Osteoblast (primary cell): ENCODE data around the gene PER2. TPM values are rescaled to one million over a fixed set of nuclear protein-coding genes. Genes with fewer than 3 reads are reported as not detected.

Experiments
- DNase-seq: peaks from one replicate; pipeline ENCODE4 v3.0.0; 2011; ENCODE audit warnings: low spot score, mixed read lengths; ENCODE audit not compliant: insufficient read length; ENCODE audit errors: missing footprints
- H2AFZ ChIP-seq: 2 replicates; pipeline ENCODE4 v1.6.0; 2011; ENCODE audit warnings: mild to moderate bottlenecking, low read length
- H3K27ac ChIP-seq: 2 replicates; pipeline ENCODE4 v1.5.1; 2011; ENCODE audit warnings: mild to moderate bottlenecking, low read depth, low read length, moderate library complexity
- H3K27me3 ChIP-seq: 2 replicates; pipeline ENCODE4 v1.6.0; 2012; ENCODE audit warnings: mild to moderate bottlenecking, control low read depth, inconsistent platforms, low read length, moderate library complexity; ENCODE audit not compliant: insufficient read depth
- H3K36me3 ChIP-seq: 2 replicates; pipeline ENCODE4 v1.5.1; 2011; ENCODE audit warnings: mild to moderate bottlenecking, low read length, control low read depth, moderate library complexity; ENCODE audit not compliant: insufficient read depth
- H3K4me1 ChIP-seq: 2 replicates; pipeline ENCODE4 v1.5.1; 2011; ENCODE audit warnings: mild to moderate bottlenecking, low read length, control low read depth, moderate library complexity; ENCODE audit not compliant: insufficient read depth
- H3K4me2 ChIP-seq: 2 replicates; pipeline ENCODE4 v1.6.0; 2011; ENCODE audit warnings: mild to moderate bottlenecking, low read length; ENCODE audit not compliant: insufficient read depth
- H3K4me3 ChIP-seq: fragments of 200-600 bp; sonication (generic); 3 replicates; pipeline ENCODE4 v1.5.1; 2012; ENCODE audit warnings: mild to moderate bottlenecking, low read length, inconsistent platforms; ENCODE audit not compliant: insufficient read depth
- H3K79me2 ChIP-seq: 2 replicates; pipeline ENCODE4 v1.6.0; 2012; ENCODE audit warnings: mild to moderate bottlenecking, low read length, control low read depth, inconsistent platforms; ENCODE audit not compliant: insufficient read depth
- H3K9me3 ChIP-seq: 2 replicates; pipeline ENCODE4 v1.5.1; 2011; ENCODE audit warnings: low read depth, low read length, control low read depth
- H4K20me1 ChIP-seq: 2 replicates; pipeline ENCODE4 v1.6.0; 2012; ENCODE audit warnings: mild to moderate bottlenecking, low read length, control low read depth; ENCODE audit not compliant: insufficient read depth
- CTCF ChIP-seq: IDR thresholded peaks from 2 replicates; pipeline ENCODE4 v1.5.1; 2011; ENCODE audit warnings: mild to moderate bottlenecking, low read depth, low read length, moderate library complexity; ENCODE audit errors: extremely low read depth
- total RNA-seq: library from RNA; depleted of rRNA; stranded (reverse); fragments of >200 nt; gene quantifications from 2 replicates; pipeline ENCODE4 v1.2.3, GENCODE V29; 2012

PER2 gene
- total RNA-seq, 1 donor: 9.4 TPM

GRCh38 chr2:238271061-238271554 is 17.3 kb downstream of the PER2 start:
- Histone ChIP-seq H4K20me1 (no peaks in the 10 kb centered on the region), H3K27ac (no peak overlapping the region), H3K79me2 (no peaks in the 10 kb centered on the region), H3K4me3 (no peak overlapping the region), H3K4me2 (no peak overlapping the region), H3K27me3 (no peaks in the 10 kb centered on the region), H2AFZ (no peak overlapping the region), H3K36me3 (peaks cover 13% of the 10 kb centered on the region), H3K4me1 (no peaks in the 10 kb centered on the region), H3K9me3 (no peaks in the 10 kb centered on the region)
- no peak for TF ChIP-seq CTCF
- DNase-seq: no peak

GRCh38 chr2:238270606-238271005 is 17.8 kb downstream of the PER2 start:
- H3K79me2 ChIP-seq: no peaks in the 10 kb centered on the region
- H3K27ac ChIP-seq: no peak overlapping the region
- no peaks in the 10 kb centered on the region for H3K9me3 ChIP-seq
- no peak for DNase-seq
- no peak overlapping the region for H3K4me3 ChIP-seq
- peaks cover 12% of the 10 kb centered on the region for H3K36me3 ChIP-seq
- TF ChIP-seq CTCF: no peak
- H2AFZ ChIP-seq: no peak overlapping the region
- no peak overlapping the region for H3K4me2 ChIP-seq
- H3K27me3 ChIP-seq: no peaks in the 10 kb centered on the region
- H3K4me1 ChIP-seq: no peaks in the 10 kb centered on the region
- H4K20me1 ChIP-seq: no peaks in the 10 kb centered on the region

- no peak for DNase-seq
- Histone ChIP-seq H3K4me1 (no peaks in the 10 kb centered on the region), H3K27ac (no peak overlapping the region), H3K36me3 (peaks cover 10% of the 10 kb centered on the region), H3K27me3 (no peaks in the 10 kb centered on the region), H3K79me2 (no peaks in the 10 kb centered on the region), H3K9me3 (no peaks in the 10 kb centered on the region), H2AFZ (no peak overlapping the region), H3K4me2 (no peak overlapping the region), H4K20me1 (no peaks in the 10 kb centered on the region), H3K4me3 (no peak overlapping the region)
- TF ChIP-seq CTCF: no peak
These were observed 18.7 kb downstream of the PER2 start for GRCh38 chr2:238269741-238270140.

- Histone ChIP-seq H3K79me2 (no peaks in the 10 kb centered on the region), H2AFZ (no peak overlapping the region), H3K27me3 (no peaks in the 10 kb centered on the region), H3K9me3 (no peaks in the 10 kb centered on the region), H3K4me3 (no peak overlapping the region), H4K20me1 (no peaks in the 10 kb centered on the region), H3K27ac (no peak overlapping the region), H3K36me3 (peaks cover 9% of the 10 kb centered on the region), H3K4me1 (peaks cover 2% of the 10 kb centered on the region), H3K4me2 (no peak overlapping the region)
- no peak for TF ChIP-seq CTCF
- no peak for DNase-seq
These were observed 20.3 kb downstream of the PER2 start for GRCh38 chr2:238267884-238268680.
